T-cell (primary cell): Measurements from ENCODE around the gene MRM1. TPM values are rescaled to one million over a fixed set of nuclear protein-coding genes. Genes with fewer than 3 reads are reported as not detected.

Source experiments
- ATAC-seq, 4 experiments: fragments of 200-7000 bp in 3 of 4; fragments of 150-1000 bp in 1 of 4; cut with Tn5 transposase; replicated peaks in 1 of 4; 1 replicate in 3 of 4; 2 replicates in 1 of 4; pipeline ENCODE4 v1.10.0; 2021; ENCODE audit warnings: moderate library complexity in 3 of 4, mild to moderate bottlenecking in 2 of 4, moderate number of reproducible peaks in 1 of 4
- CTCF ChIA-PET, 2 donors: fragments of 300-600 bp; sonication (Branson Sonifier 250); formaldehyde crosslinking; loops; one replicate each; lab custom pipeline; 2022; ENCODE audit warnings: antibody characterized with exemption in 2 of 2; lab: Charles Lee
- POLR2A ChIA-PET, 2 donors: fragments of 300-600 bp; sonication (Branson Sonifier 250); formaldehyde crosslinking; loops; one replicate each; lab custom pipeline; 2022; ENCODE audit warnings: antibody characterized with exemption in 2 of 2; lab: Charles Lee
- DNase-seq, 35 experiments: peaks; one replicate each; pipeline versions ENCODE4 v3.0.0 to v3.0.0-alpha.2; 2013 to 2023
- H3K27ac ChIP-seq: one replicate; pipeline ENCODE4 v1.5.1; 2013; ENCODE audit warnings: low read length
- H3K27me3 ChIP-seq, 2 experiments: replicated peaks in 1 of 2; 1 replicate in 1 of 2; 2 replicates in 1 of 2; pipeline versions ENCODE4 v1.6.1 to v1.7.0; 2013; ENCODE audit warnings: low read length in 1 of 2, mixed read lengths in 1 of 2; ENCODE audit not compliant: control insufficient read depth in 2 of 2, insufficient read depth in 2 of 2; ENCODE audit errors: extremely low read depth in 1 of 2
- H3K36me3 ChIP-seq, 2 donors: 1 replicate in 1 of 2; 2 replicates in 1 of 2; pipeline versions ENCODE4 v1.6.1 to v1.7.0; 2013; ENCODE audit warnings: low read length in 1 of 2; ENCODE audit not compliant: control insufficient read depth in 2 of 2, insufficient read depth in 1 of 2; ENCODE audit errors: extremely low read depth in 1 of 2
- H3K4me1 ChIP-seq, 2 experiments: 1 replicate in 1 of 2; 2 replicates in 1 of 2; pipeline versions ENCODE4 v1.6.1 to v1.7.0; 2013; ENCODE audit warnings: low read length in 2 of 2, mixed read lengths in 1 of 2; ENCODE audit not compliant: insufficient read depth in 2 of 2, control insufficient read depth in 1 of 2; ENCODE audit errors: extremely low read depth in 1 of 2
- H3K4me3 ChIP-seq, 2 donors: 1 replicate in 1 of 2; 2 replicates in 1 of 2; pipeline versions ENCODE4 v1.5.1 to v1.7.0; 2013; ENCODE audit warnings: mild to moderate bottlenecking in 2 of 2, low read length in 1 of 2, moderate library complexity in 1 of 2; ENCODE audit not compliant: control insufficient read depth in 1 of 2; ENCODE audit errors: extremely low read depth in 1 of 2
- H3K9me3 ChIP-seq: 2 replicates; pipeline ENCODE4 v1.7.0; 2013
- H3K27ac Mint-ChIP-seq, 2 donors: one replicate each; pipeline ENCODE4 v1.8.0; 2020 to 2021; ENCODE audit warnings: mild to moderate bottlenecking in 2 of 2, mixed read lengths in 2 of 2
- H3K27me3 Mint-ChIP-seq, 2 donors: one replicate each; pipeline ENCODE4 v1.8.0; 2021 to 2022; ENCODE audit warnings: mixed read lengths in 2 of 2
- H3K36me3 Mint-ChIP-seq: one replicate; pipeline ENCODE4 v1.8.0; 2021; ENCODE audit warnings: mixed read lengths
- H3K4me1 Mint-ChIP-seq, 3 donors: one replicate each; pipeline ENCODE4 v1.8.0; 2020 to 2022; ENCODE audit warnings: mixed read lengths in 3 of 3, mild to moderate bottlenecking in 1 of 3
- H3K4me3 Mint-ChIP-seq, 3 donors: one replicate each; pipeline ENCODE4 v1.8.0; 2020 to 2022; ENCODE audit warnings: mild to moderate bottlenecking in 3 of 3, mixed read lengths in 3 of 3, moderate library complexity in 3 of 3
- H3K9me3 Mint-ChIP-seq, 3 donors: one replicate each; pipeline ENCODE4 v1.8.0; 2020 to 2022; ENCODE audit warnings: mixed read lengths in 3 of 3
- WGBS: methylation state at CpG from one replicate; pipeline ENCODE4 v1.1.5; 2013; ENCODE audit warnings: missing lambda C conversion rate; ENCODE audit not compliant: insufficient coverage; 5-methylcytosine and 5-hydroxymethylcytosine counted together
- total RNA-seq, 35 experiments: library from RNA in 6 of 35; stranded (reverse) in 6 of 35; fragments of 120-200 nt in 1 of 35; gene quantifications; one replicate each; pipeline versions ENCODE4 v1.2.1 to v1.2.4 and lab custom pipeline; 2013 to 2026

Gene MRM1
- total RNA-seq, 5 donors from 2014 or later (not counting 1 experiment from before 2014, with no cell fraction given), result 2.3 to 18.2 (median 15.4) TPM

DNA sequence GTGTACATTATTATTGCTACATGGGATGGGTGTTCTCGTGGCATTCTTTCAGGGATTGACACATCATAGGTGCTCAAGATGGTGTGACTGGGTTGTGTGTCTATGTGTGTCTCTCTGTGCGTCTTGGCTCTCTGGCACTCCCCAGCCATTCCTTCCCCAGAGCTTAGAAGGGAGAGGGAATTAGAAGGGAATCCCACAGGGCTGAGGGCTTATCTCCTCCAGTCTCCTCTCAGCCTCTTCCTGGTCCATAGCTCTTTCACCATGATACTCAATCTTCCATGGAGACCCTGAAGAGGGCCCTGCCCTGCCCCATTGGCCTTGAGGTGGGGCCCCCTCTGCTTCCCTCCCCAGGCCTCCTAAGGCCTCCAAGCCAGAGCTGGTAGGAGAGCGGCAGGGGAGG lies 52.0 kb downstream of the MRM1 start:
- peaks cover 4 to 8% (median 7%) of the 10 kb centered on the region in 3 donors for H3K4me1 Mint-ChIP-seq
- peaks cover 47 to 69% of the 10 kb centered on the region in 2 donors for H3K27me3 Mint-ChIP-seq
- H3K9me3 Mint-ChIP-seq, result no peaks in the 10 kb centered on the region
- no peak overlapping the region for H3K27ac Mint-ChIP-seq
- Histone ChIP-seq H3K4me1 (peaks cover 0 to 9% of the 10 kb centered on the region in 2 experiments), H3K36me3 (no peaks in the 10 kb centered on the region), H3K27me3 (peaks cover 3 to 64% of the 10 kb centered on the region in 2 experiments), H3K9me3 (no peaks in the 10 kb centered on the region), H3K27ac (no peak overlapping the region), H3K4me3 (no peak overlapping the region)
- no peak for ATAC-seq
- WGBS, result no CpG with 5 or more reads among the region's 3 CpGs
- POLR2A ChIA-PET, result no interaction called here
- no peak for DNase-seq
- no peaks in the 10 kb centered on the region for H3K36me3 Mint-ChIP-seq
- H3K4me3 Mint-ChIP-seq, result no peak overlapping the region
- CTCF ChIA-PET, result no interaction called here

DNA sequence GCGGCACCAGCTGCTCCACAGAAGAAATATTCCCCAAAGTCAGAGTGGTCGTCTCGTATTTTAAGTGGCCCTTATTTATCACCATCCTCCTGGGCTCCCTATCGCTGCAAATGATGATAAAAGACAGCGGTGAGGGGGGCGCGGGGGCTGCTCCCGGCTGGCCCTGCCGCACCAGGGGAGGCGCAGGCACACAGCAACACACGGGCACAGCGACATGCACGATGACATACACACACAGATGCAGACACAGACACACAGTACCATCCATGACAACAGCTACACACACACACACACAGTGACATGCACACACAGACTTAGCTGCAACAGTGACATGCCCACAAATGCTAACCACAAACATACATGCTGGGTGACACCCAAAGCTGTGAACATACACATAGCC lies 52.5 kb downstream of the MRM1 start:
- Mint-ChIP-seq H3K27me3 (peaks cover 47 to 70% of the 10 kb centered on the region in 2 donors), H3K4me1 (peaks cover 4 to 8% (median 7%) of the 10 kb centered on the region in 3 donors), H3K4me3 (no peak overlapping the region), H3K36me3 (no peaks in the 10 kb centered on the region), H3K27ac (no peak overlapping the region), H3K9me3 (no peaks in the 10 kb centered on the region)
- ChIA-PET POLR2A (no interaction called here), CTCF (no interaction called here)
- Histone ChIP-seq H3K27me3 (peaks cover 2 to 66% of the 10 kb centered on the region in 2 experiments), H3K4me1 (peaks cover 0 to 9% of the 10 kb centered on the region in 2 experiments), H3K36me3 (no peaks in the 10 kb centered on the region), H3K27ac (no peak overlapping the region), H3K9me3 (no peaks in the 10 kb centered on the region), H3K4me3 (no peak overlapping the region)
- 81% methylated on average over 13 of the region's 13 CpGs for WGBS
- no peak for DNase-seq
- no peak for ATAC-seq

DNA sequence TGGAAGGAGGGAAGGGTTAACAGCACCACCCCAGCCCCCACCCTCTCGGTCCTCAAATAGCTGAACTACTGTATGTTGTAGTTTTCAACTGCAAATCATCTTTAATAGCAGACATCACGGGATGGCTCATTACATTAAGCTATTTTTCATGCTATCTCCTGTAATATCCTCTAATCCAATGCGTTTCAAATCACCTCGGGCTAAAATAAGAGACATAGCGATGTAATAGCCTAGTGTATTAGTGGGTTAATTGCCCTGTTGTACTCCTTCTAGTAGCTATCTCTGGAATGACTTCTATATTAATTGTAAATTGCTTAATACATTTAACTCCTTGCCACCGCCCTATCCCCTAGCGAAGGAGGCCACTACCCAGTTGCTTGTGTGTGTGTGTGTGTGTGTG lies 54.3 kb downstream of the MRM1 start:
- no CpG with 5 or more reads among the region's 7 CpGs for WGBS
- Mint-ChIP-seq H3K36me3 (no peaks in the 10 kb centered on the region), H3K27ac (no peak overlapping the region), H3K4me3 (no peak overlapping the region), H3K9me3 (no peaks in the 10 kb centered on the region), H3K27me3 (peaks cover 54 to 61% of the 10 kb centered on the region in 2 donors), H3K4me1 (peaks cover 4 to 8% (median 7%) of the 10 kb centered on the region in 3 donors)
- ATAC-seq, result no peak
- H3K9me3 ChIP-seq, result no peaks in the 10 kb centered on the region
- ChIA-PET POLR2A (no interaction called here), CTCF (interaction anchor here in 1 of 2 donors (1.2 kb wide), 1 partner anchor 28 kb away, joined by 3 read pairs; no protein-coding TSS in a partner anchor)
- H3K36me3 ChIP-seq, result no peaks in the 10 kb centered on the region
- H3K4me3 ChIP-seq, result no peak overlapping the region
- H3K27ac ChIP-seq, result no peak overlapping the region
- H3K4me1 ChIP-seq, result peaks cover 0 to 9% of the 10 kb centered on the region in 2 experiments
- H3K27me3 ChIP-seq, result peaks cover 2 to 67% of the 10 kb centered on the region in 2 experiments
- no peak for DNase-seq

DNA sequence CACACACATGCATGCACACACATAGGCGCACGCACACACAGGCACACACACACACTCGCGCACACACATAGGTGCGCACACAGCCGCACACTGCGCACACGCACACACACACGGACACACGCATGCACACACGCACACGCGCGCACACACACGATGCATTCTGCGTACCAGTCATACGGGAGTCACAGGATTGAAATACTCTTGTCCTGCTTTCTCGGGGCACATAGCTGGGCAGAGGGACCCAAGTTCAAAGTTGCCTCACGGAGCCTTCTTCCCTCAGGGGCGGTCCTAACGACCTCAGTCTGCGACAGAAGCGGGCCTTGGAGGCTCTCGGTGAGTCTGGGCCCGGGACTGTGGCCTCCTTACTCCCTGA lies 56.0 kb downstream of the MRM1 start:
- Histone ChIP-seq H3K27me3 (peaks cover 5 to 68% of the 10 kb centered on the region in 2 experiments), H3K4me3 (peak overlapping the region in 1 of 2 donors; percentile 27), H3K36me3 (no peaks in the 10 kb centered on the region), H3K27ac (no peak overlapping the region), H3K9me3 (no peaks in the 10 kb centered on the region), H3K4me1 (peaks cover 0 to 9% of the 10 kb centered on the region in 2 experiments)
- CTCF ChIA-PET, result no interaction called here
- Mint-ChIP-seq H3K4me1 (peaks cover 4 to 8% (median 7%) of the 10 kb centered on the region in 3 donors), H3K36me3 (no peaks in the 10 kb centered on the region), H3K27me3 (peaks cover 51 to 57% of the 10 kb centered on the region in 2 donors), H3K27ac (no peak overlapping the region), H3K4me3 (peak overlapping the region in 2 of 3 donors; percentile 52 to 64), H3K9me3 (no peaks in the 10 kb centered on the region)
- POLR2A ChIA-PET, result no interaction called here
- WGBS, result 80% methylated on average over 13 of the region's 25 CpGs
- DNase-seq (no peak), ATAC-seq (no peak)

DNA sequence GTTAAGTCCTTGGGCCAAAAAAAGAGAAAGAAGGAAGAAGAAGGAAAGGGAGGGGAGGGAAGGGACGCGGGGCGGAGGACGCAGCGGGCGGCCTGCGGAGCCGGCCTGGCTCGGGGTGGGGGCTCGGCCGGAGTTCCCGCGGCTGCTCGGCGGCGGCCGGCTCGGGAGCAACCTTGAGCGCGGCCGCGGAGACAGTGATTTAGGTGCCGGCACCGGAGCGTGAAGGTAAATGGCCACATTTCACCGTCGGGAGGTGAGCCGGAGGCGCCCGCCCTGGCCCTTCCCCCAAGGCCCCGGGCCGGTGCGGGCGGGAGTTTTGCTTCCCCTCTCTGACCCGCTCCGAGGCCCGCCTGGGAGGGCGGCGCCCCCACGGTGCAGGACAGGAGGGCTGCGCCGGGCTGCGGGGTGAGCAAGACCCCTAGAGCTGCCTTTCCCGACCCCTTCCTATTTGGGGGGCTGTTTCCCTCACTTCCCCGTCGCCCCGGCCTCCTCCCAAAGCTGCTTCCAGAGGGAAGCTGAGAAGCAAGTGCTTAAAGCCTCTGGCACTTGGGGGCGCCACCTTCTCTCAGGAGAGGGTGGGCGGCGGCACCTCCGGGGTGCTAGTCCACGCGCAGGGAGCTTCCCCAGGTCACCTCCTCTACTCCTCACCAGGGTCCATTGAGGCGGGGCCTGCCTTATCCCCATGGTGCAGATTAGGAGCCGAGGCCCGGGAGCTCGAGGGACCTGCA lies 56.5 kb downstream of the MRM1 start:
- Histone ChIP-seq H3K36me3 (no peaks in the 10 kb centered on the region), H3K9me3 (no peaks in the 10 kb centered on the region), H3K4me1 (peaks cover 0 to 9% of the 10 kb centered on the region in 2 experiments), H3K27me3 (peaks cover 5 to 63% of the 10 kb centered on the region in 2 experiments), H3K4me3 (peak overlapping the region in 1 of 2 donors; percentile 27), H3K27ac (no peak overlapping the region)
- no peaks in the 10 kb centered on the region for H3K9me3 Mint-ChIP-seq
- ChIA-PET POLR2A (no interaction called here), CTCF (no interaction called here)
- H3K27ac Mint-ChIP-seq, result no peak overlapping the region
- 10% methylated on average over 33 of the region's 57 CpGs for WGBS
- peaks cover 4 to 8% (median 7%) of the 10 kb centered on the region in 3 donors for H3K4me1 Mint-ChIP-seq
- peak in 2 of 4 experiments; percentile 23 to 27 for ATAC-seq
- H3K36me3 Mint-ChIP-seq, result no peaks in the 10 kb centered on the region
- H3K27me3 Mint-ChIP-seq, result peaks cover 51 to 55% of the 10 kb centered on the region in 2 donors
- DNase-seq, result peak in 4 of 35 experiments; percentile 8 to 31 (median 17)
- H3K4me3 Mint-ChIP-seq, result peak overlapping the region; percentile 52 to 65 (median 64)
